Measurements from ENCODE around the gene KPNA3. TPM values are rescaled to one million over a fixed set of nuclear protein-coding genes. Genes with fewer than 3 reads are reported as not detected.
A peak's percentile ranks its signal among the peaks of the same experiment; 100 is the strongest.

The KPNA3 gene
- total RNA-seq, 3 donors from 2014 or later = 20.0 to 45.6 (median 24.6) TPM

DNA sequence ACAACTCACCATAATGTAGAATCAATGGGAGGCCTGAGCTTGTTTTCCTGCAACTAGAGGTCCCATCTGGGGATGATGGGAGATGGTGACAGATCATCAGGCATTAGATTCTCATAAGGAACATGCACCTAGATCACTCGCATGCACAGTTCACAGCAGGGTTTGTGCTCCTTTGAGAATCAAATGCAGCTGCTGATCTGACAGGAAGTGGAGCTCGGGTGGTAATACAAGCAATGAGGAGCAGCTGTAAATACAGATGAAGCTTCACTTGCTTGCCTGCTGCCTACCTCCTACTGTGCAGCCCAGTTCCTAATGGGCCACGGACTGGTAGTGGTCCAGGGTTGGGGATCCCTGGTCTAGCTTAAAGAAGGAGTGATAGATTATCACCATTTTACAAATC is 33.0 kb downstream of the KPNA3 start:
- no peak overlapping the region for H3K4me3 ChIP-seq
- H3K36me3 ChIP-seq (ENCODE audit: low read depth) = no peaks in the 10 kb centered on the region
- ATAC-seq (no peak), DNase-seq (no peak)
- intact Hi-C loops (cut with DNase I, micrococcal nuclease) = no loop called here
- TF ChIP-seq, protein P1, sequence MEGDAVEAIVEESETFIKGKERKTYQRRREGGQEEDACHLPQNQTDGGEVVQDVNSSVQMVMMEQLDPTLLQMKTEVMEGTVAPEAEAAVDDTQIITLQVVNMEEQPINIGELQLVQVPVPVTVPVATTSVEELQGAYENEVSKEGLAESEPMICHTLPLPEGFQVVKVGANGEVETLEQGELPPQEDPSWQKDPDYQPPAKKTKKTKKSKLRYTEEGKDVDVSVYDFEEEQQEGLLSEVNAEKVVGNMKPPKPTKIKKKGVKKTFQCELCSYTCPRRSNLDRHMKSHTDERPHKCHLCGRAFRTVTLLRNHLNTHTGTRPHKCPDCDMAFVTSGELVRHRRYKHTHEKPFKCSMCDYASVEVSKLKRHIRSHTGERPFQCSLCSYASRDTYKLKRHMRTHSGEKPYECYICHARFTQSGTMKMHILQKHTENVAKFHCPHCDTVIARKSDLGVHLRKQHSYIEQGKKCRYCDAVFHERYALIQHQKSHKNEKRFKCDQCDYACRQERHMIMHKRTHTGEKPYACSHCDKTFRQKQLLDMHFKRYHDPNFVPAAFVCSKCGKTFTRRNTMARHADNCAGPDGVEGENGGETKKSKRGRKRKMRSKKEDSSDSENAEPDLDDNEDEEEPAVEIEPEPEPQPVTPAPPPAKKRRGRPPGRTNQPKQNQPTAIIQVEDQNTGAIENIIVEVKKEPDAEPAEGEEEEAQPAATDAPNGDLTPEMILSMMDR (IDR thresholded peaks at IDR 0.05) = no peak
- no peaks in the 10 kb centered on the region for H3K4me1 ChIP-seq (ENCODE audit: low read depth)
- H3K9me3 ChIP-seq = peaks cover 3% of the 10 kb centered on the region

DNA sequence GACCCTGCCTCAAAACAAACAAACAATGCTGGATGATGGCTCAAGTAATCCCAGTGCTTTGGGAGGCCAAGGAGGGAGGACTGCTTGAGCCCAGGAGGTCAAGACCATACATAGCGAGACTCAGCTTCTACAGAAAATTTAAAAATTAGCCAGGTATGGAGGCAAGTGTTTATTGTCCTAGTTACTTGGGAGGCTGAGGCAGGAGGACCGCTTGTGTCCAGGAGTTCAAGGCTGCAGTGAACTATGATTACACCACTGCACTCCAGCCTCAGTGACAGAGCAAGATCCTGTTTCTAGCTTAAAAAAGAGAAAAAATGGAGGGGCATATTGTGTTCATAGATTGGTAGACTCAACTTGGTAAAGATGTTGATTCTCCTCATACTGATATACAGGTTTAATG is 36.2 kb downstream of the KPNA3 start:
- no peaks in the 10 kb centered on the region for H3K4me1 ChIP-seq (ENCODE audit: low read depth)
- no peak for ATAC-seq
- TF ChIP-seq, protein P1 (IDR thresholded peaks at IDR 0.05) = no peak
- DNase-seq = no peak
- no peaks in the 10 kb centered on the region for H3K36me3 ChIP-seq (ENCODE audit: low read depth)
- H3K9me3 ChIP-seq = no peaks in the 10 kb centered on the region
- H3K4me3 ChIP-seq = no peak overlapping the region
- intact Hi-C loops (cut with DNase I, micrococcal nuclease) = no loop called here

DNA sequence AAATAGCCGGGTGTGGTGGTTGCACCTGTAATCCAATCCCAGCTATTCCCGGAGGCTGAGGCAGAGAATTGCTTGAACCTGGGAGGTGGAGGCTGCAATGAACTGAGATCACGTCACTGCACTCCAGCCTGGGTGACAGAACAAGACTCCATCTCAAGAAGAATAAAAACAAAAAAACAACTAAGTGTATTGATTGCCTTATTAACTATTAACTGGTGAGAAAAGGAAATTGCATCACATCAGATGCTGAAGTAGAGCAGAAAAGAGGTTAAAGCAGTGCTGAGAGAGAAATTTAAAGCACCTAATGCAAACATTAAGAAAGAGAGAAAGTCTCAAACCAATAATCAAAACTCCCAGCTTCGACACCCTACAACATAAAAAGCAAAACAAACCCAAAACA is 38.3 kb downstream of the KPNA3 start:
- H3K36me3 ChIP-seq (ENCODE audit: low read depth) = no peaks in the 10 kb centered on the region
- H3K9me3 ChIP-seq = no peaks in the 10 kb centered on the region
- DNase-seq = no peak
- H3K4me3 ChIP-seq = no peak overlapping the region
- ATAC-seq = no peak
- TF ChIP-seq, protein P1 (IDR thresholded peaks at IDR 0.05) = no peak
- intact Hi-C loops (cut with DNase I, micrococcal nuclease) = no loop called here
- no peaks in the 10 kb centered on the region for H3K4me1 ChIP-seq (ENCODE audit: low read depth)

DNA sequence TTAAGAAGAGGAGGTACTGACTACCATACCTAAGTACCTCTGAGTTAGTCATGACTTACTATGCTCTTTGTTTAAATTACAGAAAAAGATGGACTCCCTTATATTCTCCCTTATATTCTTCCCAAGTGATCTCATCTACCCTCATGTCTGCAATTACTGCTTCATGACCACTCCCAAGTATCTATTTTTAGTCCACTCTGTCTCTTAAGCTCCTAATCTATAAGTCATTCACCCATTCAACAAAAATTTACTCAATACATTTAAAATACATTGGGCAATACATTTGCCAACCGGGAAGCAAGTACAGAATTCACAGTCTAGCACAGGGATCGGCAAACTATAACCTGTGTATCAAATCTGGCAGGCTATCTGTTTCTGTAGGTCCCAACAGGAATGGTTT is 42.6 kb downstream of the KPNA3 start:
- no peak for ATAC-seq
- peaks cover 5% of the 10 kb centered on the region for H3K4me1 ChIP-seq (ENCODE audit: low read depth)
- TF ChIP-seq, protein P1 (IDR thresholded peaks at IDR 0.05) = no peak
- no peaks in the 10 kb centered on the region for H3K36me3 ChIP-seq (ENCODE audit: low read depth)
- intact Hi-C loops (cut with DNase I, micrococcal nuclease) = no loop called here
- H3K4me3 ChIP-seq = no peak overlapping the region
- H3K9me3 ChIP-seq = no peaks in the 10 kb centered on the region
- DNase-seq = no peak

DNA sequence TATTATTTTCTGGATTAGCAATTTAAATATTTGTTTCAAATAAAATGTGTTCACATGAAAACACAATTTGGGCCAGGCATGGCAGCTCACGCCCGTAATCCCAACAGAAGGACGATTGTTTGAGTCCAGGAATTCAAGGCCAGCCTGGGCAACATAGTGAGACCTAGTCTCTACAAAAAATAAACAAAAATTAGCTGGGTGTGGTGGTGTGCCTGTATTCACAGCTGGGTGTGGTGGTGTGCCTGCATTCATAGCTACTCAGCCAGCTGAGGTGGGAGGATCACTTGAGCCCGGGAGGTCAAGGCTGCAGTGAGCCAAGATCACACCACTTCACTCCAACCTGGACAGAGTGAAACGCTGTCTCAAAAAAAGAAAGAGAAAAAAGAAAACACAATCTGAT is 46.4 kb downstream of the KPNA3 start:
- Histone ChIP-seq H3K36me3 (ENCODE audit: low read depth) (no peaks in the 10 kb centered on the region), H3K9me3 (no peaks in the 10 kb centered on the region), H3K4me1 (ENCODE audit: low read depth) (peaks cover 5% of the 10 kb centered on the region), H3K4me3 (no peak overlapping the region)
- ATAC-seq = peak; percentile 98
- DNase-seq = peak; percentile 56 to 66 (median 61)
- TF ChIP-seq, protein P1 (IDR thresholded peaks at IDR 0.05) = no peak
- intact Hi-C loops (cut with DNase I, micrococcal nuclease) = no loop called here

DNA sequence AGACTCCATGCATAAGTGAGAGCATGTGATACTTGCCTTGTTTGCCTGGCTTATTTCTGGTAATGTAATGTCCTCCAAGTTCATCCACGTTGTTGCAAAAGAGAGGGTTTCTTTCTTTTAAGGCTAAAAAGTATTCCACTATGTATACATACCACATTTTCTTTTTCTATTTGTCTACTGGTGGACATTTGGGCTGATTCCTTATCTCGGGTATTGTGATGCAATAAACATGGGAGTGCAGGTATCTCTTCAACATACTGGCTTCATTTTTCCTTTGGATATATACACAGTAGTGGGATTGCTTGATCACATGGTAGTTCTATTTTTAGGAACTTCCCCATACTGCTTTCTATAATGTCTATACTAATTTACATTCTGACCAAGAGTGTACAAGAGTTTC is 51.6 kb downstream of the KPNA3 start:
- intact Hi-C loops (cut with DNase I, micrococcal nuclease) = no loop called here

More for the DNA sequence above, 51.6 kb downstream of the KPNA3 start:
- Histone ChIP-seq H3K36me3 (ENCODE audit: low read depth) (no peaks in the 10 kb centered on the region), H3K4me1 (ENCODE audit: low read depth) (peaks cover 14% of the 10 kb centered on the region), H3K4me3 (no peak overlapping the region), H3K9me3 (no peaks in the 10 kb centered on the region)
- TF ChIP-seq, protein P1 (IDR thresholded peaks at IDR 0.05) = no peak
- DNase-seq (no peak), ATAC-seq (no peak)
